Neural cell (in vitro differentiated cells): Measurements from ENCODE around the gene PLPPR5.

Source experiments
- CTCF ChIP-seq: fragments of 450-650 bp; IDR thresholded peaks from 2 replicates; pipeline ENCODE4 v1.5.1; 2014; ENCODE audit warnings: antibody characterized with exemption, mild to moderate bottlenecking, moderate library complexity; ENCODE audit not compliant: poor library complexity, severe bottlenecking
- EP300 ChIP-seq: fragments of 450-650 bp; conservative IDR thresholded peaks from 2 replicates; pipeline ENCODE4 v1.6.1; 2014; ENCODE audit warnings: antibody characterized with exemption, mild to moderate bottlenecking, moderate library complexity; ENCODE audit not compliant: poor library complexity, severe bottlenecking
- EZH2 ChIP-seq: fragments of 200-600, 300-800 bp; shearing (Covaris generic), sonication (generic); IDR thresholded peaks from 2 replicates; pipeline ENCODE4 v1.6.1; 2014; ENCODE audit warnings: antibody characterized with exemption, low read length, borderline replicate concordance, mild to moderate bottlenecking; ENCODE audit not compliant: insufficient read depth, poor library complexity, severe bottlenecking
- MXI1 ChIP-seq: fragments of 450-650 bp; conservative IDR thresholded peaks from 2 replicates; pipeline ENCODE4 v1.6.1; 2014; ENCODE audit warnings: antibody characterized with exemption, mild to moderate bottlenecking; ENCODE audit not compliant: poor library complexity, severe bottlenecking
- POLR2AphosphoS5 ChIP-seq: IDR thresholded peaks from 2 replicates; pipeline ENCODE4 v1.6.1; 2012
- RAD21 ChIP-seq: fragments of 450-650 bp; conservative IDR thresholded peaks from 2 replicates; pipeline ENCODE4 v1.6.1; 2014; ENCODE audit warnings: antibody characterized with exemption, mild to moderate bottlenecking, moderate library complexity
- SMC3 ChIP-seq: fragments of 450-650 bp; conservative IDR thresholded peaks from 2 replicates; pipeline ENCODE4 v1.6.1; 2014; ENCODE audit warnings: antibody characterized with exemption, mild to moderate bottlenecking, moderate library complexity; ENCODE audit not compliant: poor library complexity
- TAF1 ChIP-seq: IDR thresholded peaks from 2 replicates; pipeline ENCODE4 v1.6.1; 2012; ENCODE audit warnings: low read depth
- TF ChIP-seq, protein P1 (sequence below): IDR thresholded peaks from 2 replicates; pipeline ENCODE4 v1.6.1; 2012; ENCODE audit warnings: borderline replicate concordance

DNA sequence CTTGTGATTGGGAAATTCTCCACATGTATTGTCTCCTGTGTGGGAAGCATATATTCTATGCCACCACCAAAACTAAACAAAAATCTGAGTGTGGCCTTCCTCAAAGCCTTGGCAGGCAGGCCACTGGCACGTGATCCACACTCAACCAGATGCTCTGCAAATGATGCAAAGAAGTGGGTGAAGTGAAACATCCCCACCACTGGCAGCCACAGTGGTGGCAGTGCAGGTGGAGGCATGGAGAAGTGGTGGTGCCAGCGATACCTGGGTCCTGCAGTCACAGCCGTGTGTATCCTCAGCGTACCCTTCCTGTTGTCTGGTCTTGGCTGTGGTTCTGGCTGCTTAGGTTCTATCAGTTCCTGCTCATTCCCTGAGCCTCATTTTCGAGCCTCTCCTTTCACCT lies 65.2 kb downstream of the PLPPR5 start:
- TF ChIP-seq EP300 (no peak), CTCF (no peak), EZH2 (no peak), POLR2AphosphoS5 (no peak), SMC3 (no peak), TAF1 (no peak), MXI1 (no peak), RAD21 (no peak)
- TF ChIP-seq, protein P1, sequence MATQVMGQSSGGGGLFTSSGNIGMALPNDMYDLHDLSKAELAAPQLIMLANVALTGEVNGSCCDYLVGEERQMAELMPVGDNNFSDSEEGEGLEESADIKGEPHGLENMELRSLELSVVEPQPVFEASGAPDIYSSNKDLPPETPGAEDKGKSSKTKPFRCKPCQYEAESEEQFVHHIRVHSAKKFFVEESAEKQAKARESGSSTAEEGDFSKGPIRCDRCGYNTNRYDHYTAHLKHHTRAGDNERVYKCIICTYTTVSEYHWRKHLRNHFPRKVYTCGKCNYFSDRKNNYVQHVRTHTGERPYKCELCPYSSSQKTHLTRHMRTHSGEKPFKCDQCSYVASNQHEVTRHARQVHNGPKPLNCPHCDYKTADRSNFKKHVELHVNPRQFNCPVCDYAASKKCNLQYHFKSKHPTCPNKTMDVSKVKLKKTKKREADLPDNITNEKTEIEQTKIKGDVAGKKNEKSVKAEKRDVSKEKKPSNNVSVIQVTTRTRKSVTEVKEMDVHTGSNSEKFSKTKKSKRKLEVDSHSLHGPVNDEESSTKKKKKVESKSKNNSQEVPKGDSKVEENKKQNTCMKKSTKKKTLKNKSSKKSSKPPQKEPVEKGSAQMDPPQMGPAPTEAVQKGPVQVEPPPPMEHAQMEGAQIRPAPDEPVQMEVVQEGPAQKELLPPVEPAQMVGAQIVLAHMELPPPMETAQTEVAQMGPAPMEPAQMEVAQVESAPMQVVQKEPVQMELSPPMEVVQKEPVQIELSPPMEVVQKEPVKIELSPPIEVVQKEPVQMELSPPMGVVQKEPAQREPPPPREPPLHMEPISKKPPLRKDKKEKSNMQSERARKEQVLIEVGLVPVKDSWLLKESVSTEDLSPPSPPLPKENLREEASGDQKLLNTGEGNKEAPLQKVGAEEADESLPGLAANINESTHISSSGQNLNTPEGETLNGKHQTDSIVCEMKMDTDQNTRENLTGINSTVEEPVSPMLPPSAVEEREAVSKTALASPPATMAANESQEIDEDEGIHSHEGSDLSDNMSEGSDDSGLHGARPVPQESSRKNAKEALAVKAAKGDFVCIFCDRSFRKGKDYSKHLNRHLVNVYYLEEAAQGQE, result no peak
